ENCODE measurements around the gene ZNF207.

- TF ChIP-seq ZNF548 (tag by site-specific recombination; IDR thresholded peaks at IDR 0.05), result no peak
- TF ChIP-seq TRIM28 (IDR thresholded peaks at IDR 0.05; ENCODE audit: borderline replicate concordance, low read length), result no peak
- TF ChIP-seq ZBTB1 (tag by site-specific recombination; IDR thresholded peaks at IDR 0.05), result no peak
- TF ChIP-seq ZNF416 (tag by site-specific recombination; IDR thresholded peaks at IDR 0.05), result no peak
- no peak for TF ChIP-seq ZNF76 (tag by site-specific recombination; IDR thresholded peaks at IDR 0.05; ENCODE audit: borderline replicate concordance, low read depth)
- TF ChIP-seq KLF1 (tag by site-specific recombination; IDR thresholded peaks at IDR 0.05), result peak; percentile 99
- no peak for TF ChIP-seq SETDB1 (IDR thresholded peaks at IDR 0.05; ENCODE audit: insufficient read length, low read length)
These were observed 7.7 kb downstream of the ZNF207 start for GRCh38 chr17:32357615-32358014.
